Fibroblast of mammary gland (primary cell): Measurements from ENCODE around the gene BHLHA9.

Experiments
- DNase-seq: peaks from one replicate; pipeline ENCODE4 v3.0.0-alpha.2; 2010; ENCODE audit warnings: low read depth
- H3K4me3 ChIP-seq: 2 replicates; pipeline ENCODE4 v1.5.1; 2011; ENCODE audit warnings: low read depth, mild to moderate bottlenecking, low read length, moderate library complexity; ENCODE audit not compliant: control insufficient read depth
- TF ChIP-seq, protein P1 (sequence below): conservative IDR thresholded peaks from 2 replicates; pipeline ENCODE4 v1.5.1; 2011; ENCODE audit warnings: low read depth, low read length, inconsistent platforms; ENCODE audit not compliant: control insufficient read depth, insufficient read depth

BHLHA9 gene

DNA sequence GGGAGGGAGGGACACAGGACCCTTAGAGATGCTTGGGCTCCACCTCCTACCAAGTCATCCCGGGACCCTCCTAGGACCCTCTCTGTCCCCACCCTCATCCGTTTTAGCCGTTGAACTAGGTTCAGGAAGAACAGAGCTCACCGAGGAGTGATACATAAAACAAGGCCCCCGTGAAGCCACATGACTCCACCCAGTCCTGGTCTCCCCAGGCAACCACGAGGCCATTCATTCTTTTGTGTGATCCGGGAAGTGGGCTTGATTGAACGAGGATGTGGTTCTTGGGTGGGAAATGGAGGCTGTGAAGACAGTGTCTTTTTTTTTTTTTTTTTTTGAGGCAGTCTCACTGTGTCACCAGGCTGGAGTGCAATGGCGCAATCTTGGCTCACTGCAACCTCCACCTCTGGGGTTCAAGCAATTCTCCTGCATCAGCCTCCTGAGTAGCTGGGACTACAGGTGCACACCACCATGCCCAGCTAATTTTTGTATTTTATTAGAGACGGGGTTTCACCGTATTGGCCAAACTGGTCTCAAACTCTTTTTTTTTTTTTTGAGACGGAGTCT is 24.0 kb downstream of the BHLHA9 start:
- no peak for DNase-seq
- no peak overlapping the region for H3K4me3 ChIP-seq
- TF ChIP-seq, protein P1, sequence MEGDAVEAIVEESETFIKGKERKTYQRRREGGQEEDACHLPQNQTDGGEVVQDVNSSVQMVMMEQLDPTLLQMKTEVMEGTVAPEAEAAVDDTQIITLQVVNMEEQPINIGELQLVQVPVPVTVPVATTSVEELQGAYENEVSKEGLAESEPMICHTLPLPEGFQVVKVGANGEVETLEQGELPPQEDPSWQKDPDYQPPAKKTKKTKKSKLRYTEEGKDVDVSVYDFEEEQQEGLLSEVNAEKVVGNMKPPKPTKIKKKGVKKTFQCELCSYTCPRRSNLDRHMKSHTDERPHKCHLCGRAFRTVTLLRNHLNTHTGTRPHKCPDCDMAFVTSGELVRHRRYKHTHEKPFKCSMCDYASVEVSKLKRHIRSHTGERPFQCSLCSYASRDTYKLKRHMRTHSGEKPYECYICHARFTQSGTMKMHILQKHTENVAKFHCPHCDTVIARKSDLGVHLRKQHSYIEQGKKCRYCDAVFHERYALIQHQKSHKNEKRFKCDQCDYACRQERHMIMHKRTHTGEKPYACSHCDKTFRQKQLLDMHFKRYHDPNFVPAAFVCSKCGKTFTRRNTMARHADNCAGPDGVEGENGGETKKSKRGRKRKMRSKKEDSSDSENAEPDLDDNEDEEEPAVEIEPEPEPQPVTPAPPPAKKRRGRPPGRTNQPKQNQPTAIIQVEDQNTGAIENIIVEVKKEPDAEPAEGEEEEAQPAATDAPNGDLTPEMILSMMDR = no peak

GRCh38 chr17:1298606-1299005 is 28.4 kb downstream of the BHLHA9 start:
- DNase-seq = no peak
- TF ChIP-seq, protein P1 = no peak
- no peak overlapping the region for H3K4me3 ChIP-seq

- DNase-seq = no peak
- no peak overlapping the region for H3K4me3 ChIP-seq
- TF ChIP-seq, protein P1 = no peak
Measured at GRCh38 chr17:1299552-1300370, 29.5 kb downstream of the BHLHA9 start.

GRCh38 chr17:1300371-1300905 is 30.2 kb downstream of the BHLHA9 start:
- no peak for DNase-seq
- no peak overlapping the region for H3K4me3 ChIP-seq
- TF ChIP-seq, protein P1 = no peak

- TF ChIP-seq, protein P1 = no peak
- no peak for DNase-seq
- H3K4me3 ChIP-seq = no peak overlapping the region
Measured at GRCh38 chr17:1301546-1301945, 31.3 kb downstream of the BHLHA9 start.

DNA sequence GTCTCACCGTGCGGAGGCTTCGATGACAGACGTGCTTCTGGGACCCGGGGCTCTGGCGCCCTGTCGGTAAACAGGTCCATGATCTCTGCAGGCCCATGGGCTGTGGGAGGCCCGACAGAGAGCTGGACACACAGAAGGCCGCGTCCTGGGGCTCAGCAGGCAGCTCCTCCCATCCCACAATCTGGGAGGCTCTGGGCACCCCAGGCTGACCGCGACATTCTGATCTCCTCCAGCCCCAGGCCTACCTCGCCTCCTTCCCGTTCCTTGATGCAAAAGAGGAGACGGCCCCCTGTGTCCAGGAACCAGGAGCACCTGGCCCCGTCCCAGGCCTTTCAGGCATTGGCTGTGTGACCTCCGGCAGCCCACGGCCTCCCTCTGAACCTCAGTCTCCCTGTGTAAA is 32.5 kb downstream of the BHLHA9 start:
- no peak for DNase-seq
- no peak overlapping the region for H3K4me3 ChIP-seq
- TF ChIP-seq, protein P1 = no peak
